GM18505 (cell line): ENCODE data around the gene GRIK4.
A peak's percentile ranks its signal among the peaks of the same experiment; 100 is the strongest.

Source experiments
- ATAC-seq: cut with Tn5 transposase; IDR thresholded peaks from one replicate; pipeline ENCODE4 v1.9.1; 2021; ENCODE audit not compliant: unreplicated experiment
- POLR2A ChIP-seq: IDR thresholded peaks from 4 replicates; pipeline ENCODE4 v1.6.1; 2011; ENCODE audit warnings: borderline replicate concordance; ENCODE audit not compliant: insufficient read depth, insufficient read length; ENCODE audit errors: extremely low read depth

The GRIK4 gene

GRCh38 chr11:120554766-120555432 lies 43.4 kb downstream of the GRIK4 start:
- no peak for ATAC-seq
- no peak for TF ChIP-seq POLR2A

GRCh38 chr11:120555433-120555773 lies 43.9 kb downstream of the GRIK4 start:
- ATAC-seq = no peak
- TF ChIP-seq POLR2A = no peak

GRCh38 chr11:120556797-120557196 lies 45.2 kb downstream of the GRIK4 start:
- ATAC-seq = no peak
- no peak for TF ChIP-seq POLR2A

GRCh38 chr11:120558744-120559431 lies 47.3 kb downstream of the GRIK4 start:
- no peak for TF ChIP-seq POLR2A
- ATAC-seq = no peak

- ATAC-seq = no peak
- no peak for TF ChIP-seq POLR2A
Observed at GRCh38 chr11:120561286-120561685, 49.7 kb downstream of the GRIK4 start.

- TF ChIP-seq POLR2A = no peak
- no peak for ATAC-seq
Observed at GRCh38 chr11:120562806-120563425, 51.4 kb downstream of the GRIK4 start.

GRCh38 chr11:120563703-120564572 lies 52.4 kb downstream of the GRIK4 start:
- no peak for TF ChIP-seq POLR2A
- no peak for ATAC-seq

- TF ChIP-seq POLR2A = no peak
- ATAC-seq = peak; percentile 68
Observed at GRCh38 chr11:120564573-120565311, 53.2 kb downstream of the GRIK4 start.

GRCh38 chr11:120565466-120566155 lies 54.1 kb downstream of the GRIK4 start:
- ATAC-seq = no peak

GRCh38 chr11:120566176-120566575 lies 54.6 kb downstream of the GRIK4 start:
- no peak for TF ChIP-seq POLR2A
- no peak for ATAC-seq

More at GRCh38 chr11:120565466-120566155, 54.1 kb downstream of the GRIK4 start:
- no peak for TF ChIP-seq POLR2A

GRCh38 chr11:120568572-120569307 lies 57.2 kb downstream of the GRIK4 start:
- no peak for ATAC-seq
- TF ChIP-seq POLR2A = no peak
